ENCODE data around the gene NANOGP8. TPM values are rescaled to one million over a fixed set of nuclear protein-coding genes. Genes with fewer than 3 reads are reported as not detected.

NANOGP8 gene
- polyA plus RNA-seq, 1 donor from 2014 or later, result not detected

GRCh38 chr15:35101335-35101734, 16.2 kb upstream of the NANOGP8 start:
- no peak overlapping the region for H3K27ac ChIP-seq (ENCODE audit: low read length)
- no peaks in the 10 kb centered on the region for H3F3A ChIP-seq (ENCODE audit: insufficient read depth, low read length, poor library complexity, severe bottlenecking)
- H3K4me2 ChIP-seq (ENCODE audit: low read length), result no peak overlapping the region
- H3K36me3 ChIP-seq (ENCODE audit: insufficient read depth, low read length), result no peaks in the 10 kb centered on the region
- H3K79me2 ChIP-seq (replicated peaks; ENCODE audit: insufficient read depth, low read length), result no peaks in the 10 kb centered on the region
- TF ChIP-seq REST (IDR thresholded peaks at IDR 0.05; ENCODE audit: borderline replicate concordance) (no peak), EZH2 (IDR thresholded peaks at IDR 0.05; ENCODE audit: borderline replicate concordance, insufficient read depth, low read length, poor library complexity, severe bottlenecking) (no peak), RAD21 (conservative IDR thresholded peaks at IDR 0.05) (no peak), EP300 (conservative IDR thresholded peaks at IDR 0.05; ENCODE audit: poor library complexity, severe bottlenecking) (no peak), MXI1 (conservative IDR thresholded peaks at IDR 0.05; ENCODE audit: poor library complexity, severe bottlenecking) (no peak), POLR2AphosphoS5 (IDR thresholded peaks at IDR 0.05) (no peak), CTCF (IDR thresholded peaks at IDR 0.05; ENCODE audit: poor library complexity, severe bottlenecking) (no peak), SMC3 (conservative IDR thresholded peaks at IDR 0.05; ENCODE audit: poor library complexity) (no peak), TAF1 (IDR thresholded peaks at IDR 0.05; ENCODE audit: low read depth) (no peak)
- no peaks in the 10 kb centered on the region for H4K20me1 ChIP-seq (ENCODE audit: insufficient read depth)
- no peaks in the 10 kb centered on the region for H3K9me2 ChIP-seq (ENCODE audit: insufficient read depth, low read length)
- no peak overlapping the region for H2AFZ ChIP-seq (ENCODE audit: low read depth, low read length)
- no peak overlapping the region for H3K9ac ChIP-seq (ENCODE audit: low read length)
- no peaks in the 10 kb centered on the region for H3K9me3 ChIP-seq (ENCODE audit: low read length)
- H3K27me3 ChIP-seq (ENCODE audit: insufficient read depth, low read depth, low read length), result no peaks in the 10 kb centered on the region
- H3K4me3 ChIP-seq (ENCODE audit: low read length), result no peak overlapping the region

GRCh38 chr15:35098737-35099136, 13.6 kb upstream of the NANOGP8 start:
- TF ChIP-seq RAD21 (conservative IDR thresholded peaks at IDR 0.05) (no peak), POLR2AphosphoS5 (IDR thresholded peaks at IDR 0.05) (no peak), REST (IDR thresholded peaks at IDR 0.05; ENCODE audit: borderline replicate concordance) (no peak), EZH2 (IDR thresholded peaks at IDR 0.05; ENCODE audit: borderline replicate concordance, insufficient read depth, low read length, poor library complexity, severe bottlenecking) (no peak), EP300 (conservative IDR thresholded peaks at IDR 0.05; ENCODE audit: poor library complexity, severe bottlenecking) (no peak), CTCF (IDR thresholded peaks at IDR 0.05; ENCODE audit: poor library complexity, severe bottlenecking) (no peak), TAF1 (IDR thresholded peaks at IDR 0.05; ENCODE audit: low read depth) (no peak)
- H3K36me3 ChIP-seq (ENCODE audit: insufficient read depth, low read length), result no peaks in the 10 kb centered on the region

More at GRCh38 chr15:35098737-35099136, 13.6 kb upstream of the NANOGP8 start:
- no peaks in the 10 kb centered on the region for H3K9me2 ChIP-seq (ENCODE audit: insufficient read depth, low read length)
- no peaks in the 10 kb centered on the region for H3K79me2 ChIP-seq (replicated peaks; ENCODE audit: insufficient read depth, low read length)
- H3K9ac ChIP-seq (ENCODE audit: low read length), result no peak overlapping the region
- H4K20me1 ChIP-seq (ENCODE audit: insufficient read depth), result no peaks in the 10 kb centered on the region
- no peak overlapping the region for H3K4me2 ChIP-seq (ENCODE audit: low read length)
- H3K27ac ChIP-seq (ENCODE audit: low read length), result no peak overlapping the region
- no peaks in the 10 kb centered on the region for H3K27me3 ChIP-seq (ENCODE audit: insufficient read depth, low read depth, low read length)
- H3F3A ChIP-seq (ENCODE audit: insufficient read depth, low read length, poor library complexity, severe bottlenecking), result no peaks in the 10 kb centered on the region
- H2AFZ ChIP-seq (ENCODE audit: low read depth, low read length), result no peak overlapping the region
- no peak overlapping the region for H3K4me3 ChIP-seq (ENCODE audit: low read length)
- no peaks in the 10 kb centered on the region for H3K9me3 ChIP-seq (ENCODE audit: low read length)
